HepG2 (cell line): ENCODE results near the gene USP40. TPM values are rescaled to one million over a fixed set of nuclear protein-coding genes. Genes with fewer than 3 reads are reported as not detected.

Experiments used
- ATAC-seq: fragments of 200-7000 bp; cut with Tn5 transposase; 3 replicates; pipeline ENCODE4 v1.9.1; 2020; ENCODE audit warnings: mild to moderate bottlenecking, moderate library complexity
- BruUV-seq: library from RNA; stranded (reverse); fragments of 400-500 nt; replicated peaks from 2 replicates; lab custom pipeline; 2021; lab: Mats Ljungman, UMichigan
- CTCF ChIA-PET: fragments of 300-600 bp; formaldehyde crosslinking; extraction: SDS; loops from one replicate; lab custom pipeline; 2021; ENCODE audit warnings: low total read pairs, inconsistent platforms, low intra/inter-chr PET ratio; lab: Yijun Ruan, JAX
- POLR2A ChIA-PET: fragments of 350-600 bp; sonication (Branson Sonifier 250); formaldehyde crosslinking; loops from one replicate; lab custom pipeline; 2020; ENCODE audit warnings: antibody characterized with exemption, inconsistent platforms; lab: Yijun Ruan, JAX
- DNase-seq: peaks from one replicate; pipeline ENCODE4 v3.0.0-alpha.2; 2015; ENCODE audit warnings: low spot score
- FAIRE-seq: peaks from 3 replicates; lab custom pipeline; 2011; peaks lifted over from hg19 to GRCh38; lab: Jason Lieb, UNC
- H2AFZ ChIP-seq: one replicate; pipeline ENCODE4 v1.6.1; 2011; ENCODE audit warnings: low read length, inconsistent platforms
- H3K27ac ChIP-seq: fragments of 300-600 bp; 3 replicates; pipeline ENCODE4 v1.8.0; 2011; ENCODE audit warnings: mixed run types, mild to moderate bottlenecking, mixed read lengths, low read length, inconsistent platforms; ENCODE audit not compliant: insufficient read depth; ENCODE audit errors: extremely low read length
- H3K27me3 ChIP-seq, 2 experiments: fragments of 200-600 bp in 1 of 2; 2 replicates in 1 of 2; 3 replicates in 1 of 2; pipeline versions ENCODE4 v1.6.0 to v1.8.0; 2011; ENCODE audit warnings: low read length in 2 of 2, mild to moderate bottlenecking in 2 of 2, moderate library complexity in 2 of 2, inconsistent platforms in 1 of 2; ENCODE audit not compliant: insufficient read depth in 2 of 2, control insufficient read depth in 1 of 2
- H3K36me3 ChIP-seq, 2 experiments: fragments of 200-600 bp in 1 of 2; replicated peaks in 1 of 2; 2 replicates in 1 of 2; 3 replicates in 1 of 2; pipeline versions ENCODE4 v1.5.1 to v1.8.0; 2011; ENCODE audit warnings: low read length in 2 of 2, inconsistent platforms in 1 of 2; ENCODE audit not compliant: insufficient read depth in 2 of 2, control insufficient read depth in 1 of 2
- H3K4me1 ChIP-seq: 2 replicates; pipeline ENCODE4 v1.5.1; 2012; ENCODE audit warnings: low read length, inconsistent platforms; ENCODE audit not compliant: insufficient read depth
- H3K4me2 ChIP-seq: 2 replicates; pipeline ENCODE4 v1.6.0; 2011; ENCODE audit warnings: low read depth, low read length, inconsistent platforms
- H3K4me3 ChIP-seq, 3 experiments: fragments of 200-600 bp in 1 of 3; sonication (generic), shearing (Covaris generic) in 1 of 3; replicated peaks in 1 of 3; 2 replicates each; pipeline ENCODE4 v1.5.1; 2011 to 2016; ENCODE audit warnings: low read length in 3 of 3, inconsistent platforms in 2 of 3, low read depth in 2 of 3, mild to moderate bottlenecking in 2 of 3, control low read depth in 1 of 3, mixed read lengths in 1 of 3; ENCODE audit not compliant: insufficient read depth in 1 of 3
- H3K79me2 ChIP-seq: one replicate; pipeline ENCODE4 v1.6.1; 2011; ENCODE audit warnings: low read length, inconsistent platforms; ENCODE audit not compliant: insufficient read depth
- H3K9ac ChIP-seq: 2 replicates; pipeline ENCODE4 v1.6.0; 2011; ENCODE audit warnings: mild to moderate bottlenecking, low read depth, low read length, inconsistent platforms; ENCODE audit not compliant: insufficient read depth
- H3K9me3 ChIP-seq: 2 replicates; pipeline ENCODE4 v1.5.1; 2012; ENCODE audit warnings: mild to moderate bottlenecking, low read length
- H4K20me1 ChIP-seq: 2 replicates; pipeline ENCODE4 v1.6.0; 2011; ENCODE audit warnings: inconsistent platforms, mild to moderate bottlenecking, low read length, moderate library complexity; ENCODE audit not compliant: insufficient read depth
- CHD4 ChIP-seq: fragments of 200-600 bp; sonication (generic); IDR thresholded peaks from 2 replicates; pipeline ENCODE4 v1.7.0; 2017; ENCODE audit warnings: mild to moderate bottlenecking, low read length, borderline replicate concordance
- EED ChIP-seq: sonication (generic); formaldehyde crosslinking; IDR thresholded peaks from 2 replicates; pipeline ENCODE4 v1.5.0; 2020; ENCODE audit warnings: mild to moderate bottlenecking, missing genetic modification reagents
- FOSL2 ChIP-seq: sonication (generic); formaldehyde crosslinking; IDR thresholded peaks from 2 replicates; pipeline ENCODE4 v1.4.0; 2020; ENCODE audit warnings: missing genetic modification reagents
- GATA4 ChIP-seq: sonication (generic); IDR thresholded peaks from 2 replicates; pipeline ENCODE4 v1.6.1; 2016; ENCODE audit warnings: antibody characterized with exemption, low read depth, borderline replicate concordance
- GTF2F1 ChIP-seq: fragments of 150-350 bp; IDR thresholded peaks from 2 replicates; pipeline ENCODE4 v1.6.1; 2014; ENCODE audit warnings: low read length
- HNRNPLL ChIP-seq: fragments of 200-400 bp; formaldehyde crosslinking; IDR thresholded peaks from 2 replicates; pipeline ENCODE4 v1.6.1; 2017; ENCODE audit warnings: mild to moderate bottlenecking, low read depth, low read length; ENCODE audit not compliant: poor library complexity, severe bottlenecking
- MAFF ChIP-seq: IDR thresholded peaks from 2 replicates; pipeline ENCODE4 v1.6.1; 2011; ENCODE audit warnings: low read depth, low read length, improper control_type of control experiment
- MAFG ChIP-seq: sonication (generic); formaldehyde crosslinking; IDR thresholded peaks from 2 replicates; pipeline ENCODE4 v1.5.1; 2020; ENCODE audit warnings: mild to moderate bottlenecking, missing genetic modification reagents
- MAFK ChIP-seq, 2 experiments: IDR thresholded peaks in 1 of 2; conservative IDR thresholded peaks in 1 of 2; 2 replicates each; pipeline ENCODE4 v1.6.1; 2011; ENCODE audit warnings: improper control_type of control experiment in 2 of 2, low read length in 2 of 2
- NFE2L2 ChIP-seq: fragments of 150-350 bp; IDR thresholded peaks from 2 replicates; pipeline ENCODE4 v1.6.1; 2014; ENCODE audit warnings: low read length
- POLR2A ChIP-seq, 2 experiments: IDR thresholded peaks; 2 replicates each; pipeline ENCODE4 v1.6.1; 2011; ENCODE audit warnings: low read depth in 2 of 2, low read length in 2 of 2, mild to moderate bottlenecking in 1 of 2, moderate library complexity in 1 of 2; ENCODE audit not compliant: insufficient read depth in 1 of 2
- RAD51 ChIP-seq: fragments of 450-650 bp; IDR thresholded peaks from 2 replicates; pipeline ENCODE4 v1.6.1; 2016; ENCODE audit warnings: borderline replicate concordance
- SAP130 ChIP-seq: IDR thresholded peaks from 2 replicates; pipeline ENCODE4 v1.6.1; 2016; ENCODE audit warnings: low read depth
- YEATS2 ChIP-seq: sonication (generic); formaldehyde crosslinking; IDR thresholded peaks from 2 replicates; pipeline ENCODE4 v1.4.0; 2020; ENCODE audit warnings: missing genetic modification reagents, borderline replicate concordance
- ZKSCAN8 ChIP-seq: IDR thresholded peaks from 2 replicates; pipeline ENCODE4 v1.6.1; 2016; ENCODE audit warnings: borderline replicate concordance, missing genetic modification reagents, missing compliant biosample characterization
- WGBS: methylation state at CpG from one replicate; pipeline ENCODE4 v1.1.6; 2017; ENCODE audit warnings: low lambda C conversion rate; 5-methylcytosine and 5-hydroxymethylcytosine counted together
- in situ Hi-C: cut with HindIII; loops from 2 replicates; pipeline ENCODE4 v1.10.0; 2017; ENCODE audit warnings: low pct_unique_long_range_greater_than_20kb; ENCODE audit not compliant: extremely low pct_ligation_motif_present
- intact Hi-C: fragments of 100-400 bp; cut with micrococcal nuclease; formaldehyde crosslinking; loops from one replicate; pipeline ENCODE4 v1.10.0; 2022; ENCODE audit not compliant: unreplicated experiment
- polyA plus RNA-seq, 8 experiments: library from polyadenylated mRNA; depleted of rRNA in 3 of 8; stranded (reverse) in 7 of 8; unstranded in 1 of 8; fragments of >200 nt; fragmentation: Illumina TruSeq in 4 of 8; extraction: Trizol in 4 of 8; gene quantifications; 2 replicates each; pipeline versions ENCODE4 v1.2.1 to v1.2.3, GENCODE V29; 2011 to 2016; ENCODE audit warnings: low read depth in 4 of 8, missing spikeins in 1 of 8, mixed read lengths in 1 of 8; ENCODE audit not compliant: insufficient read depth in 1 of 8
- total RNA-seq, 5 experiments: library from RNA; depleted of rRNA; stranded (reverse); fragments of >200 nt; fragmentation: Illumina TruSeq; extraction: Trizol; gene quantifications; 2 replicates each; pipeline ENCODE4 v1.2.3, GENCODE V29; 2016; ENCODE audit warnings: low read depth in 1 of 5
- TF ChIP-seq, protein P1 (sequence below), 2 experiments: sonication (generic) in 1 of 2; formaldehyde crosslinking in 1 of 2; IDR thresholded peaks; 2 replicates each; pipeline versions ENCODE4 v1.4.0 to v1.6.1; 2018 to 2020; ENCODE audit warnings: missing genetic modification reagents in 2 of 2, borderline replicate concordance in 1 of 2, low read depth in 1 of 2, mild to moderate bottlenecking in 1 of 2, missing biosample characterization in 1 of 2
- TF ChIP-seq, protein P2 (sequence below): sonication (generic); formaldehyde crosslinking; conservative IDR thresholded peaks from 2 replicates; pipeline ENCODE4 v1.4.0; 2020; ENCODE audit warnings: mild to moderate bottlenecking, missing genetic modification reagents, moderate library complexity

The USP40 gene
- total and polyA plus RNA-seq, 2 of the 13 experiments (the other 11 are each of a cell fraction or from before 2014, with no cell fraction given): 41.0 to 46.3 TPM

DNA sequence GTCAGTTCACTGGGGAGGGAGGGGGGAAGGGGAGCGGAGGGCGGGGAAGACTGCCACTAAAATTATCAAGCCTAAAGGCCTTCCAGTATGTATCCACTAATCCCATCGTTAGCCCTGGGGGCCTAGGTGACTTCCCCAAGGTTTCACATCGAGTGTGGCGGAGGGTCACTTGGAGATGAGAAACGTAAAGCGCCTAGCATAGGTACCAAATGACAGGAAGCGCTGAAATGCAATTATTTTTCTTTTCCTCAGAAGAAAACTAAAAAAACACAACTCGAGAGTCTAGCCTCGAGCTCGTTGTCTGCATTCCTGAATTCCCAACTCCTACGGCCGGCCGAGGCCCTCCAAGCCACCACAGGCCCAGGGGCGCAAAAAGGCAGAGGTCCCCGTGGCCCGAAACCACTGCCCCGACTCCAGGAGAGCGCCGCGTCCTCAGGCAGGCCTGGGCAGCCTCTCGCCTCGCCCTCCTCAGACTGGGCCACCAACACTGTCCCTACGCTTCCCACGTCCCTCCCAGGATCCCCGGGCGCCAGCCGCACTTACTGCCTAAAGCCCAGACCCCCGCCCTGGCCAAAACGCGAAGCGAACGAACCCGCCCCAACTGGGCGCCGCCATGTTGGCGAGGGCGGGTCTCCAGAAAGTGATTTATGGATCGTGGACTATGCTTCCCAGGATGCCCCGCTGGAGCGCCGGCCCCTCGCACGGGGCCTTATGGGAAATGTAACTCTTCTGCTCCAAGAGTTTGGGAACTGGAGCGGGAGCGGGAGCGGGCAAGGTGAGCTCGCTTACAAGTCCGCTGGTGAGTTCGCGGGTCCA is at the start of gene USP40 (continued):
- TF ChIP-seq ZKSCAN8 (CRISPR knock-in tag) (peak; percentile 83), CHD4 (no peak), SAP130 (CRISPR knock-in tag) (peak; percentile 87), YEATS2 (CRISPR knock-in tag) (peak; percentile 92)
- TF ChIP-seq, protein P1, sequence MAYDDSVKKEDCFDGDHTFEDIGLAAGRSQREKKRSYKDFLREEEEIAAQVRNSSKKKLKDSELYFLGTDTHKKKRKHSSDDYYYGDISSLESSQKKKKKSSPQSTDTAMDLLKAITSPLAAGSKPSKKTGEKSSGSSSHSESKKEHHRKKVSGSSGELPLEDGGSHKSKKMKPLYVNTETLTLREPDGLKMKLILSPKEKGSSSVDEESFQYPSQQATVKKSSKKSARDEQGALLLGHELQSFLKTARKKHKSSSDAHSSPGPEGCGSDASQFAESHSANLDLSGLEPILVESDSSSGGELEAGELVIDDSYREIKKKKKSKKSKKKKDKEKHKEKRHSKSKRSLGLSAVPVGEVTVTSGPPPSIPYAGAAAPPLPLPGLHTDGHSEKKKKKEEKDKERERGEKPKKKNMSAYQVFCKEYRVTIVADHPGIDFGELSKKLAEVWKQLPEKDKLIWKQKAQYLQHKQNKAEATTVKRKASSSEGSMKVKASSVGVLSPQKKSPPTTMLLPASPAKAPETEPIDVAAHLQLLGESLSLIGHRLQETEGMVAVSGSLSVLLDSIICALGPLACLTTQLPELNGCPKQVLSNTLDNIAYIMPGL (CRISPR knock-in tag; IDR thresholded peaks at IDR 0.05; ENCODE audit: borderline replicate concordance in 1 of 2, low read depth in 1 of 2): peak in 1 of 2 experiments; percentile 81; a peak in 3 of 4 replicates

- H3K9me3 ChIP-seq: no peaks in the 10 kb centered on the region
- H3K27me3 ChIP-seq: no peaks in the 10 kb centered on the region
- FAIRE-seq (no peak), DNase-seq (peak; percentile 19), ATAC-seq (no peak)
- CTCF ChIA-PET: no interaction called here
- H3K4me3 ChIP-seq: no peak overlapping the region
- H3K9ac ChIP-seq: no peak overlapping the region
- H3K36me3 ChIP-seq: no peaks in the 10 kb centered on the region
- no peaks in the 10 kb centered on the region for H3K79me2 ChIP-seq
- intact Hi-C loops (no loop called here), in situ Hi-C loops (no loop called here)
- no peak overlapping the region for H2AFZ ChIP-seq
- no peaks in the 10 kb centered on the region for H3K4me1 ChIP-seq
- POLR2A ChIA-PET: no interaction called here
- WGBS: 4% methylated on average over 4 of the region's 4 CpGs
- no peak overlapping the region for H3K4me2 ChIP-seq
- no peak overlapping the region for H3K27ac ChIP-seq
- H4K20me1 ChIP-seq: no peaks in the 10 kb centered on the region
- BruUV-seq: no TSS peak
- TF ChIP-seq EED (CRISPR knock-in tag) (no peak), RAD51 (no peak), GTF2F1 (no peak), MAFG (CRISPR knock-in tag) (peak; percentile 51; the same call in 1 of the 2 replicates), FOSL2 (CRISPR knock-in tag) (0 out of 2 replicates have a peak, but pooled peaks have one; percentile 18), POLR2A (IDR thresholded peaks at IDR 0.05; ENCODE audit: insufficient read depth in 1 of 2, low read depth in 2 of 2, low read length in 2 of 2) (no peak), MAFK (conservative IDR thresholded peaks at IDR 0.05 in 1 of 2, IDR thresholded peaks at IDR 0.05 in 1 of 2; ENCODE audit: low read length in 2 of 2) (peak; percentile 88 to 92), HNRNPLL (no peak), MAFF (peak; percentile 86), GATA4 (no peak), NFE2L2 (peak; percentile 80; the same call in 1 of the 2 replicates)
- TF ChIP-seq, protein P2, sequence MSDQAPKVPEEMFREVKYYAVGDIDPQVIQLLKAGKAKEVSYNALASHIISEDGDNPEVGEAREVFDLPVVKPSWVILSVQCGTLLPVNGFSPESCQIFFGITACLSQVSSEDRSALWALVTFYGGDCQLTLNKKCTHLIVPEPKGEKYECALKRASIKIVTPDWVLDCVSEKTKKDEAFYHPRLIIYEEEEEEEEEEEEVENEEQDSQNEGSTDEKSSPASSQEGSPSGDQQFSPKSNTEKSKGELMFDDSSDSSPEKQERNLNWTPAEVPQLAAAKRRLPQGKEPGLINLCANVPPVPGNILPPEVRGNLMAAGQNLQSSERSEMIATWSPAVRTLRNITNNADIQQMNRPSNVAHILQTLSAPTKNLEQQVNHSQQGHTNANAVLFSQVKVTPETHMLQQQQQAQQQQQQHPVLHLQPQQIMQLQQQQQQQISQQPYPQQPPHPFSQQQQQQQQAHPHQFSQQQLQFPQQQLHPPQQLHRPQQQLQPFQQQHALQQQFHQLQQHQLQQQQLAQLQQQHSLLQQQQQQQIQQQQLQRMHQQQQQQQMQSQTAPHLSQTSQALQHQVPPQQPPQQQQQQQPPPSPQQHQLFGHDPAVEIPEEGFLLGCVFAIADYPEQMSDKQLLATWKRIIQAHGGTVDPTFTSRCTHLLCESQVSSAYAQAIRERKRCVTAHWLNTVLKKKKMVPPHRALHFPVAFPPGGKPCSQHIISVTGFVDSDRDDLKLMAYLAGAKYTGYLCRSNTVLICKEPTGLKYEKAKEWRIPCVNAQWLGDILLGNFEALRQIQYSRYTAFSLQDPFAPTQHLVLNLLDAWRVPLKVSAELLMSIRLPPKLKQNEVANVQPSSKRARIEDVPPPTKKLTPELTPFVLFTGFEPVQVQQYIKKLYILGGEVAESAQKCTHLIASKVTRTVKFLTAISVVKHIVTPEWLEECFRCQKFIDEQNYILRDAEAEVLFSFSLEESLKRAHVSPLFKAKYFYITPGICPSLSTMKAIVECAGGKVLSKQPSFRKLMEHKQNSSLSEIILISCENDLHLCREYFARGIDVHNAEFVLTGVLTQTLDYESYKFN (CRISPR knock-in tag): no peak
These were observed 44.7 kb upstream of the USP40 start for GRCh38 chr2:233611284-233611683.
